ENCODE results near the gene KBTBD6. TPM values are rescaled to one million over a fixed set of nuclear protein-coding genes. Genes with fewer than 3 reads are reported as not detected.
"Not testable (repeated sequence)": the region's sequence is repeated elsewhere in the genome, so short reads cannot be mapped to it uniquely, and the experiment has no call there.

The KBTBD6 gene
- total and polyA plus RNA-seq, 10 of the 15 experiments (the other 5 are each of a cell fraction or from before 2014, with no cell fraction given): 1.9 to 5.3 (median 3.8) TPM

GRCh38 chr13:41131189-41131588 is 1.4 kb downstream of the KBTBD6 start:
- intact Hi-C loops (cut with micrococcal nuclease; ENCODE audit: unreplicated experiment): loop anchor here (5.0 to 10.0 kb wide), 2 partner anchors 156 to 181 kb away; partner anchors contain the start of gene NAA16
- H3K9ac ChIP-seq (ENCODE audit: control insufficient read depth, insufficient read depth, low read length); H3K27me3 ChIP-seq (replicated peaks in 1 of 2; ENCODE audit: control insufficient read depth in 2 of 2, insufficient read depth in 2 of 2, low read length in 1 of 2); BruUV-seq (replicated peaks); H4K20me1 ChIP-seq (ENCODE audit: control insufficient read depth, insufficient read depth); H3K27ac ChIP-seq (ENCODE audit: control insufficient read depth, insufficient read depth); H3K4me1 ChIP-seq (ENCODE audit: control insufficient read depth, insufficient read depth, low read length); H2AFZ ChIP-seq (ENCODE audit: control insufficient read depth, low read depth, low read length); SMC1A ChIA-PET (ENCODE audit: uncharacterized antibody, unreplicated experiment); DNase-seq (ENCODE audit: low read depth, low spot score); RAD21 ChIA-PET (ENCODE audit: unreplicated experiment); H3K9me3 ChIP-seq (replicated peaks; ENCODE audit: control insufficient read depth, insufficient read depth, low read length); H3K36me3 ChIP-seq (ENCODE audit: control insufficient read depth in 2 of 2, insufficient read depth in 2 of 2, low read length in 1 of 2): not testable (repeated sequence)
- ATAC-seq (peak; percentile 13), FAIRE-seq (peak; percentile 62)
- peak overlapping the region; percentile 97 for H3K4me2 ChIP-seq (ENCODE audit: control insufficient read depth, insufficient read depth)
- in situ Hi-C loops (cut with MboI): loop anchor here (5.0 kb wide), 1 partner anchor 61 kb away; the partner anchor contains the start of gene KBTBD7
- ChIA-PET CTCF (interaction anchor here (0.5 kb wide), 1 partner anchor 138 kb away, joined by 3 read pairs; no protein-coding TSS in a partner anchor), POLR2A (interaction anchor here (1.0 kb wide), 1 partner anchor 67 kb away, joined by 3 read pairs; no protein-coding TSS in a partner anchor)
- H3K79me2 ChIP-seq (ENCODE audit: control insufficient read depth, insufficient read depth, low read length): peaks cover 37% of the 10 kb centered on the region
- peak overlapping the region; percentile 67; the same call in 1 of the 2 replicates for H3K4me3 ChIP-seq
- 98% methylated on average over 4 of the region's 4 CpGs for WGBS (ENCODE audit: insufficient coverage, insufficient replicate concordance, low lambda C conversion rate, missing lambda C conversion rate)

DNA sequence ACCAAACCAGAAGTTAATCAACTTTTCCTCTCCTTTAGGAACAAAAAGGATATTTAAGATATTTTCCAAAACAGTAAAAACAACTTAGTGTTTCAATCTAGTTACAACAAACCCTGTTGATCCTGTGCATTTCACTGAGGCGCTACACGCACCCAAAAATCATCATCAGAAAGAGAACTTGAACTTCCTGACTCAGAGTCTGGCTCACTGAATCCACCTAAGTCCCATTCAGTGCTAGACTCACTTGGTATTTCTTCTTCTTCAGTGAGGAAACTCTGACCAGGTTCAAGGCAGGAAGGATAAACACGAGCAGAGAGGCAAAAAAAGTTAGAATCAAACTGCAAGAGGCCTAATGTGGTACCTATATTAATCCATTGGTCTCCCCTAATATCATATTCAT is 2.2 kb downstream of the KBTBD6 start:
- ChIA-PET CTCF (no interaction called here), RAD21 (ENCODE audit: unreplicated experiment) (no interaction called here), SMC1A (ENCODE audit: uncharacterized antibody, unreplicated experiment) (no interaction called here), POLR2A (no interaction called here)
- peak overlapping the region; percentile 67 for H3K4me3 ChIP-seq
- BruUV-seq (replicated peaks): no TSS peak
- peak overlapping the region; percentile 24; the same call in 1 of the 2 replicates for H3K9ac ChIP-seq (ENCODE audit: control insufficient read depth, insufficient read depth, low read length)
- DNase-seq (ENCODE audit: low read depth, low spot score) (no peak), FAIRE-seq (peak; percentile 13), ATAC-seq (peak; percentile 10; the same call in 2 of the 3 replicates)
- peak overlapping the region; percentile 97 for H3K4me2 ChIP-seq (ENCODE audit: control insufficient read depth, insufficient read depth)
- H2AFZ ChIP-seq (ENCODE audit: control insufficient read depth, low read depth, low read length): peak overlapping the region; percentile 40
- WGBS (ENCODE audit: insufficient coverage, insufficient replicate concordance, low lambda C conversion rate, missing lambda C conversion rate): 79% methylated on average over 3 of the region's 3 CpGs
- no peaks in the 10 kb centered on the region for H4K20me1 ChIP-seq (ENCODE audit: control insufficient read depth, insufficient read depth)
- H3K79me2 ChIP-seq (ENCODE audit: control insufficient read depth, insufficient read depth, low read length): peaks cover 37% of the 10 kb centered on the region
- intact Hi-C loops (cut with micrococcal nuclease; ENCODE audit: unreplicated experiment) (loop anchor here (5.0 to 10.0 kb wide), 2 partner anchors 156 to 182 kb away; partner anchors contain the start of gene NAA16), in situ Hi-C loops (cut with MboI) (loop anchor here (5.0 kb wide), 1 partner anchor 62 kb away; the partner anchor contains the start of gene KBTBD7)
- TF ChIP-seq ZBTB33 (IDR thresholded peaks at IDR 0.05): peak; percentile 39; the same call in 1 of the 2 replicates
- TF ChIP-seq SUPT20H (IDR thresholded peaks at IDR 0.05; ENCODE audit: borderline replicate concordance, control insufficient read depth, low read depth, low read length): no peak
- no peaks in the 10 kb centered on the region for H3K9me3 ChIP-seq (replicated peaks; ENCODE audit: control insufficient read depth, insufficient read depth, low read length)
- H3K27ac ChIP-seq (ENCODE audit: control insufficient read depth, insufficient read depth): no peak overlapping the region
- no peaks in the 10 kb centered on the region for H3K27me3 ChIP-seq (replicated peaks in 1 of 2; ENCODE audit: control insufficient read depth in 2 of 2, insufficient read depth in 2 of 2, low read length in 1 of 2)
- H3K4me1 ChIP-seq (ENCODE audit: control insufficient read depth, insufficient read depth, low read length): peaks cover 8% of the 10 kb centered on the region
- no peaks in the 10 kb centered on the region; a peak in 1 of 4 replicates for H3K36me3 ChIP-seq (ENCODE audit: control insufficient read depth in 2 of 2, insufficient read depth in 2 of 2, low read length in 1 of 2)

All from GM12878 (cell line).